Suprapubic skin (tissue), 3 donors: ENCODE results near the gene PDYN.

Experiments used
- EP300 ChIP-seq: sonication (generic); formaldehyde crosslinking; IDR thresholded peaks from one replicate; pipeline ENCODE4 v1.6.1; 2017; ENCODE audit warnings: antibody characterized with exemption
- TF ChIP-seq, protein P1 (sequence below), 2 donors: fragments of 200-600 bp in 1 of 2; fragments of 450-650 bp in 1 of 2; sonication (generic) in 1 of 2; IDR thresholded peaks; one replicate each; pipeline ENCODE4 v1.5.1; 2016 to 2019; ENCODE audit warnings: antibody characterized with exemption in 2 of 2, mild to moderate bottlenecking in 1 of 2, moderate library complexity in 1 of 2

DNA sequence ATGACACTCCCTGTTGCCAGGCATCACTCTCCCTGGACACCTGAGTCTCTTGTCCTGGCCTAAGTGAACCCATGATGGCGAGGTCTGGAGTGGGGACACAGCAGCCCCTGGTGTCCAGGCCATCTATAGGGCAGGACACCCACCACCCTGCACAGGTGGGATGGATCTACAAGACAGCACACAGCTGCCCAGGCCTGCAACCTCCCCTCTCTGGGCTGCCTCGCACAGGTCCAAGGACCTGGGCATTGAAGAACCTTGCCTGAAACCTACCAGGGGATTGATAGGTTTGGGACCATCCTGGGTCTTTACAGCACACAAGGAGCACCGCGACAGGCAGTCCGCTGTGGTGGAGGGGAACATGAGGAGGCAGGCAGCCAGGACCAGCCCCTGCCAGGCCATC, 11.2 kb downstream of the PDYN start:
- TF ChIP-seq, protein P1, sequence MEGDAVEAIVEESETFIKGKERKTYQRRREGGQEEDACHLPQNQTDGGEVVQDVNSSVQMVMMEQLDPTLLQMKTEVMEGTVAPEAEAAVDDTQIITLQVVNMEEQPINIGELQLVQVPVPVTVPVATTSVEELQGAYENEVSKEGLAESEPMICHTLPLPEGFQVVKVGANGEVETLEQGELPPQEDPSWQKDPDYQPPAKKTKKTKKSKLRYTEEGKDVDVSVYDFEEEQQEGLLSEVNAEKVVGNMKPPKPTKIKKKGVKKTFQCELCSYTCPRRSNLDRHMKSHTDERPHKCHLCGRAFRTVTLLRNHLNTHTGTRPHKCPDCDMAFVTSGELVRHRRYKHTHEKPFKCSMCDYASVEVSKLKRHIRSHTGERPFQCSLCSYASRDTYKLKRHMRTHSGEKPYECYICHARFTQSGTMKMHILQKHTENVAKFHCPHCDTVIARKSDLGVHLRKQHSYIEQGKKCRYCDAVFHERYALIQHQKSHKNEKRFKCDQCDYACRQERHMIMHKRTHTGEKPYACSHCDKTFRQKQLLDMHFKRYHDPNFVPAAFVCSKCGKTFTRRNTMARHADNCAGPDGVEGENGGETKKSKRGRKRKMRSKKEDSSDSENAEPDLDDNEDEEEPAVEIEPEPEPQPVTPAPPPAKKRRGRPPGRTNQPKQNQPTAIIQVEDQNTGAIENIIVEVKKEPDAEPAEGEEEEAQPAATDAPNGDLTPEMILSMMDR (IDR thresholded peaks at IDR 0.05), result no peak
- no peak for TF ChIP-seq EP300
